Astrocyte of the cerebellum (primary cell): ENCODE data around the gene F8.

Experiments used
- DNase-seq: peaks from one replicate; pipeline ENCODE4 v3.0.0-alpha.2; 2011; ENCODE audit warnings: low read depth
- H3K4me3 ChIP-seq: 2 replicates; pipeline ENCODE4 v1.5.1; 2011; ENCODE audit warnings: mild to moderate bottlenecking, low read depth, low read length, moderate library complexity
- in situ Hi-C: cut with HindIII; loops from 2 replicates; pipeline ENCODE4 v1.10.0; 2017; ENCODE audit warnings: low sequenced_read_pairs
- TF ChIP-seq, protein P1 (sequence below): IDR thresholded peaks from 2 replicates; pipeline ENCODE4 v1.5.1; 2012; ENCODE audit warnings: low read length, low read depth, moderate library complexity, mild to moderate bottlenecking; ENCODE audit errors: missing control alignments

The F8 gene

GRCh38 chrX:154815274-154815818 lies 207.2 kb downstream of the F8 start:
- in situ Hi-C loops = no loop called here
- TF ChIP-seq, protein P1, sequence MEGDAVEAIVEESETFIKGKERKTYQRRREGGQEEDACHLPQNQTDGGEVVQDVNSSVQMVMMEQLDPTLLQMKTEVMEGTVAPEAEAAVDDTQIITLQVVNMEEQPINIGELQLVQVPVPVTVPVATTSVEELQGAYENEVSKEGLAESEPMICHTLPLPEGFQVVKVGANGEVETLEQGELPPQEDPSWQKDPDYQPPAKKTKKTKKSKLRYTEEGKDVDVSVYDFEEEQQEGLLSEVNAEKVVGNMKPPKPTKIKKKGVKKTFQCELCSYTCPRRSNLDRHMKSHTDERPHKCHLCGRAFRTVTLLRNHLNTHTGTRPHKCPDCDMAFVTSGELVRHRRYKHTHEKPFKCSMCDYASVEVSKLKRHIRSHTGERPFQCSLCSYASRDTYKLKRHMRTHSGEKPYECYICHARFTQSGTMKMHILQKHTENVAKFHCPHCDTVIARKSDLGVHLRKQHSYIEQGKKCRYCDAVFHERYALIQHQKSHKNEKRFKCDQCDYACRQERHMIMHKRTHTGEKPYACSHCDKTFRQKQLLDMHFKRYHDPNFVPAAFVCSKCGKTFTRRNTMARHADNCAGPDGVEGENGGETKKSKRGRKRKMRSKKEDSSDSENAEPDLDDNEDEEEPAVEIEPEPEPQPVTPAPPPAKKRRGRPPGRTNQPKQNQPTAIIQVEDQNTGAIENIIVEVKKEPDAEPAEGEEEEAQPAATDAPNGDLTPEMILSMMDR = no peak
- H3K4me3 ChIP-seq = no peak overlapping the region
- DNase-seq = peak; percentile 8

GRCh38 chrX:154813801-154814200 lies 208.7 kb downstream of the F8 start:
- TF ChIP-seq, protein P1 = no peak
- DNase-seq = no peak
- in situ Hi-C loops = no loop called here
- no peak overlapping the region for H3K4me3 ChIP-seq

- DNase-seq = no peak
- in situ Hi-C loops = no loop called here
- no peak overlapping the region for H3K4me3 ChIP-seq
- TF ChIP-seq, protein P1 = no peak
Observed at GRCh38 chrX:154812341-154813101, 210.0 kb downstream of the F8 start.

- in situ Hi-C loops = no loop called here
Observed at GRCh38 chrX:154809939-154810665, 212.4 kb downstream of the F8 start.

DNA sequence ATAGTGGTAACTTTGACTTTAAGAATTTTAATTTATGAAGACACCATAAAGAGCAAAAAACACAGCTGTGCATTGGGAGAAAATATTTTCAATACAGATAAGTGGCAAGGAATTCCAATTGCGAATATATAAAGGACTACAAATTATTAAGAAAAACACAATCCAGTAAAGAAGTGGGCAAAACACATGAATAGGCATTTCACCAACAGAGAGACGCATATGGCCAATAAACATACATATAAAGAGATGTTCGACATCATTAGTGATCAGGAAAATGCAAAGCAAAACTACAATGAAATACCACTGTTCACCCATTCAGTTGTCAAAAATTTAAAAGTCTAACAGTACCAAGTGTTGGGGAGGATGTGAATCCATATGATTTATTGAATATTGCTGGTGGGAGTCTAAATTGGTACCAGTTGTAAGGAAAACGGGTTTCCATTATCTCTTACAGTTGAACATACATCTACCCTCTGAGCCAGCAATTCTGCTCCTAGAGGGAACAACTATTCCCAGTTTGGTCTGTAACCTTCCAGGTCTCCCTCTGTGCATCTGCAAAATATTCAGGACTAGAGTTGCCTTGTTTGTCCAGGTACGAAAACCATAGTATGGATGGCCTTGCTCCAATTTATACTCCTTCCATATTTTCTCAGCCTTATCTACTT lies 215.6 kb downstream of the F8 start:
- in situ Hi-C loops = no loop called here
- no peak overlapping the region for H3K4me3 ChIP-seq
- DNase-seq = no peak
- TF ChIP-seq, protein P1 = no peak

More at GRCh38 chrX:154809939-154810665, 212.4 kb downstream of the F8 start:
- H3K4me3 ChIP-seq = no peak overlapping the region
- DNase-seq = no peak
- TF ChIP-seq, protein P1 = no peak

- H3K4me3 ChIP-seq = peak overlapping the region; percentile 59
- peak; percentile 22 for DNase-seq
- TF ChIP-seq, protein P1 = no peak
- in situ Hi-C loops = no loop called here
Observed at GRCh38 chrX:154805696-154806091, 216.8 kb downstream of the F8 start.
